Breast epithelium (tissue), 4 donors: ENCODE measurements around the gene MBP. TPM values are rescaled to one million over a fixed set of nuclear protein-coding genes. Genes with fewer than 3 reads are reported as not detected.

Experiments
- DNase-seq, 2 donors: peaks; one replicate each; pipeline ENCODE4 v3.0.0-alpha.2; 2019; ENCODE audit warnings: low spot score in 2 of 2
- H3K27ac ChIP-seq, 2 donors: fragments of 200-600 bp; sonication (generic) in 1 of 2; one replicate each; pipeline ENCODE4 v1.5.1; 2016 to 2019; ENCODE audit warnings: mild to moderate bottlenecking in 1 of 2
- H3K27me3 ChIP-seq, 2 donors: fragments of 200-600 bp; sonication (generic) in 1 of 2; one replicate each; pipeline versions ENCODE4 v1.5.1 to v1.6.0; 2017 to 2019; ENCODE audit warnings: control low read depth in 1 of 2, mild to moderate bottlenecking in 1 of 2
- H3K36me3 ChIP-seq: fragments of 200-600 bp; one replicate; pipeline ENCODE4 v1.5.1; 2019
- H3K4me1 ChIP-seq, 2 donors: fragments of 200-600 bp; sonication (generic); one replicate each; pipeline ENCODE4 v1.5.1; 2016 to 2019; ENCODE audit warnings: control low read depth in 1 of 2
- H3K4me3 ChIP-seq, 3 donors: fragments of 200-600 bp; sonication (generic); 1 replicate in 2 of 3; 2 replicates in 1 of 3; pipeline ENCODE4 v1.5.1; 2016 to 2019; ENCODE audit warnings: mild to moderate bottlenecking in 3 of 3, moderate library complexity in 2 of 3
- H3K9me3 ChIP-seq, 2 donors: fragments of 200-600 bp; sonication (generic) in 1 of 2; one replicate each; pipeline ENCODE4 v1.5.1; 2016 to 2019; ENCODE audit warnings: control low read depth in 1 of 2
- CTCF ChIP-seq, 3 donors: fragments of 450-650 bp; IDR thresholded peaks; one replicate each; pipeline ENCODE4 v1.5.1; 2016 to 2017; ENCODE audit warnings: antibody characterized with exemption in 3 of 3, mild to moderate bottlenecking in 3 of 3, moderate library complexity in 3 of 3
- POLR2A ChIP-seq: fragments of 450-650 bp; IDR thresholded peaks from one replicate; pipeline ENCODE4 v1.6.1; 2016; ENCODE audit warnings: antibody characterized with exemption, mild to moderate bottlenecking, moderate library complexity
- POLR2AphosphoS5 ChIP-seq, 3 donors: sonication (generic); formaldehyde crosslinking; IDR thresholded peaks; one replicate each; pipeline ENCODE4 v1.6.1; 2017; ENCODE audit warnings: antibody characterized with exemption in 3 of 3
- intact Hi-C: fragments of 100-400 bp; cut with DNase I; formaldehyde crosslinking; loops from one replicate; pipeline ENCODE4 v1.15.1; 2023; ENCODE audit warnings: low total_unique reads
- total RNA-seq, 3 donors: library from RNA; depleted of rRNA; stranded (reverse); fragments of >200 nt; gene quantifications; one replicate each; pipeline ENCODE4 v1.1.0, GENCODE V29; 2016

The MBP gene
- total RNA-seq, 3 donors from 2014 or later, result 27.2 to 46.2 (median 32.4) TPM

GRCh38 chr18:77151772-77152520, 19.4 kb upstream of the MBP start:
- intact Hi-C loops, result no loop called here
- H3K27me3 ChIP-seq, result no peaks in the 10 kb centered on the region
- no peaks in the 10 kb centered on the region for H3K36me3 ChIP-seq
- TF ChIP-seq CTCF (IDR thresholded peaks at IDR 0.05) (no peak), POLR2AphosphoS5 (IDR thresholded peaks at IDR 0.05) (no peak), POLR2A (no peak)
- no peak overlapping the region for H3K4me3 ChIP-seq
- H3K27ac ChIP-seq, result no peak overlapping the region
- no peak for DNase-seq
- no peaks in the 10 kb centered on the region for H3K9me3 ChIP-seq
- H3K4me1 ChIP-seq, result no peaks in the 10 kb centered on the region

GRCh38 chr18:77151033-77151771, 18.6 kb upstream of the MBP start:
- no peak for DNase-seq
- Histone ChIP-seq H3K9me3 (no peaks in the 10 kb centered on the region), H3K27me3 (no peaks in the 10 kb centered on the region), H3K4me3 (no peak overlapping the region), H3K27ac (no peak overlapping the region), H3K36me3 (no peaks in the 10 kb centered on the region), H3K4me1 (no peaks in the 10 kb centered on the region)
- intact Hi-C loops, result no loop called here
- TF ChIP-seq POLR2AphosphoS5 (IDR thresholded peaks at IDR 0.05), result no peak
- no peak for TF ChIP-seq CTCF (IDR thresholded peaks at IDR 0.05)
- no peak for TF ChIP-seq POLR2A

GRCh38 chr18:77150588-77150987, 18.0 kb upstream of the MBP start:
- Histone ChIP-seq H3K27me3 (no peaks in the 10 kb centered on the region), H3K36me3 (no peaks in the 10 kb centered on the region), H3K9me3 (no peaks in the 10 kb centered on the region), H3K4me3 (no peak overlapping the region), H3K4me1 (no peaks in the 10 kb centered on the region), H3K27ac (no peak overlapping the region)
- TF ChIP-seq POLR2A (no peak), POLR2AphosphoS5 (IDR thresholded peaks at IDR 0.05) (no peak), CTCF (IDR thresholded peaks at IDR 0.05) (no peak)
- DNase-seq, result no peak
- intact Hi-C loops, result no loop called here

- TF ChIP-seq POLR2A, result no peak
- no peak for TF ChIP-seq POLR2AphosphoS5 (IDR thresholded peaks at IDR 0.05)
- TF ChIP-seq CTCF (IDR thresholded peaks at IDR 0.05), result no peak
- Histone ChIP-seq H3K4me1 (no peaks in the 10 kb centered on the region), H3K27me3 (no peaks in the 10 kb centered on the region), H3K4me3 (no peak overlapping the region), H3K36me3 (no peaks in the 10 kb centered on the region), H3K9me3 (peaks cover 4 to 7% of the 10 kb centered on the region in 2 donors), H3K27ac (no peak overlapping the region)
- intact Hi-C loops, result no loop called here
- DNase-seq, result no peak
Measured at GRCh38 chr18:77148289-77148688, 15.7 kb upstream of the MBP start.

GRCh38 chr18:77147418-77147852, 14.9 kb upstream of the MBP start:
- no peak for DNase-seq
- intact Hi-C loops, result no loop called here

More at GRCh38 chr18:77147418-77147852, 14.9 kb upstream of the MBP start:
- Histone ChIP-seq H3K4me1 (no peaks in the 10 kb centered on the region), H3K36me3 (no peaks in the 10 kb centered on the region), H3K9me3 (peaks cover 7 to 13% of the 10 kb centered on the region in 2 donors), H3K27me3 (no peaks in the 10 kb centered on the region), H3K27ac (no peak overlapping the region), H3K4me3 (no peak overlapping the region)
- no peak for TF ChIP-seq POLR2AphosphoS5 (IDR thresholded peaks at IDR 0.05)
- no peak for TF ChIP-seq CTCF (IDR thresholded peaks at IDR 0.05)
- TF ChIP-seq POLR2A, result no peak
